GM12878 (cell line): ENCODE data around the gene MARS1. TPM values are rescaled to one million over a fixed set of nuclear protein-coding genes. Genes with fewer than 3 reads are reported as not detected.

Source experiments
- ATAC-seq: fragments of 200-7000 bp; cut with Tn5 transposase; 3 replicates; pipeline ENCODE4 v1.9.1; 2020; ENCODE audit warnings: mild to moderate bottlenecking, moderate library complexity
- BruUV-seq: library from RNA; stranded (reverse); fragments of 400-500 nt; replicated peaks from 2 replicates; lab custom pipeline; 2021; lab: Mats Ljungman, UMichigan
- CTCF ChIA-PET: fragments of 300-600 bp; sonication (Branson Sonifier 250); formaldehyde crosslinking; extraction: SDS; loops from one replicate; lab custom pipeline; 2021; ENCODE audit warnings: inconsistent platforms; lab: Yijun Ruan, JAX
- POLR2A ChIA-PET: fragments of 350-600 bp; formaldehyde crosslinking; extraction: SDS; loops from one replicate; lab custom pipeline; 2021; ENCODE audit warnings: inconsistent platforms; lab: Charles Lee
- RAD21 ChIA-PET: fragments of 300-600 bp; sonication (Branson Sonifier 250); formaldehyde crosslinking; loops from one replicate; lab custom pipeline; 2023; ENCODE audit warnings: antibody characterized with exemption; ENCODE audit not compliant: unreplicated experiment; lab: Charles Lee
- SMC1A ChIA-PET: fragments of 300-600 bp; sonication (Branson Sonifier 250); formaldehyde crosslinking; loops from one replicate; lab custom pipeline; 2023; ENCODE audit not compliant: unreplicated experiment, uncharacterized antibody; lab: Charles Lee
- DNase-seq: peaks from one replicate; pipeline ENCODE4 v3.0.0-alpha.2; 2011; ENCODE audit warnings: low read depth, low spot score
- FAIRE-seq: peaks from 3 replicates; lab custom pipeline; 2011; peaks lifted over from hg19 to GRCh38; lab: Jason Lieb, UNC
- H2AFZ ChIP-seq: 2 replicates; pipeline ENCODE4 v1.6.0; 2011; ENCODE audit warnings: low read depth, low read length, control low read depth; ENCODE audit not compliant: control insufficient read depth
- H3K27ac ChIP-seq: 2 replicates; pipeline ENCODE4 v1.5.1; 2011; ENCODE audit warnings: control low read depth; ENCODE audit not compliant: control insufficient read depth, insufficient read depth
- H3K27me3 ChIP-seq, 2 experiments: replicated peaks in 1 of 2; 2 replicates each; pipeline versions ENCODE4 v1.6.0 to v1.6.1; 2011; ENCODE audit warnings: low read length in 1 of 2; ENCODE audit not compliant: control insufficient read depth in 2 of 2, insufficient read depth in 2 of 2
- H3K36me3 ChIP-seq, 2 experiments: 2 replicates each; pipeline ENCODE4 v1.5.1; 2011; ENCODE audit warnings: low read length in 1 of 2; ENCODE audit not compliant: control insufficient read depth in 2 of 2, insufficient read depth in 2 of 2
- H3K4me1 ChIP-seq: 2 replicates; pipeline ENCODE4 v1.6.1; 2011; ENCODE audit warnings: mild to moderate bottlenecking, low read length, moderate library complexity, mixed read lengths; ENCODE audit not compliant: control insufficient read depth, insufficient read depth
- H3K4me2 ChIP-seq: 2 replicates; pipeline ENCODE4 v1.6.0; 2011; ENCODE audit warnings: control low read depth; ENCODE audit not compliant: control insufficient read depth, insufficient read depth
- H3K4me3 ChIP-seq: fragments of 200-600 bp; sonication (generic); 2 replicates; pipeline ENCODE4 v1.5.1; 2016
- H3K79me2 ChIP-seq: 2 replicates; pipeline ENCODE4 v1.6.0; 2011; ENCODE audit warnings: low read length; ENCODE audit not compliant: control insufficient read depth, insufficient read depth
- H3K9ac ChIP-seq: 2 replicates; pipeline ENCODE4 v1.8.0; 2011; ENCODE audit warnings: low read length, control low read depth, mixed read lengths; ENCODE audit not compliant: control insufficient read depth, insufficient read depth
- H3K9me3 ChIP-seq: replicated peaks from 3 replicates; pipeline ENCODE4 v1.5.1; 2011; ENCODE audit warnings: mild to moderate bottlenecking, low read length; ENCODE audit not compliant: control insufficient read depth, insufficient read depth
- H4K20me1 ChIP-seq: 2 replicates; pipeline ENCODE4 v1.6.0; 2011; ENCODE audit not compliant: control insufficient read depth, insufficient read depth
- ATF7 ChIP-seq: fragments of 450-650 bp; IDR thresholded peaks from 2 replicates; pipeline ENCODE4 v1.6.1; 2016; ENCODE audit warnings: low read depth, mild to moderate bottlenecking
- BCL3 ChIP-seq: IDR thresholded peaks from 2 replicates; pipeline ENCODE4 v1.6.1; 2011; ENCODE audit warnings: borderline replicate concordance, low read depth, mild to moderate bottlenecking, moderate library complexity, low read length; ENCODE audit not compliant: insufficient read depth, poor library complexity, severe bottlenecking
- ELK1 ChIP-seq: IDR thresholded peaks from 2 replicates; pipeline ENCODE4 v1.6.1; 2012; ENCODE audit warnings: low read depth, low read length, improper control_type of control experiment
- FOXK2 ChIP-seq: fragments of 450-650 bp; IDR thresholded peaks from 2 replicates; pipeline ENCODE4 v1.6.1; 2017; ENCODE audit warnings: mild to moderate bottlenecking, moderate library complexity
- HDAC2 ChIP-seq: fragments of 200-600 bp; sonication (generic); IDR thresholded peaks from 2 replicates; pipeline ENCODE4 v1.6.1; 2017
- IRF4 ChIP-seq: IDR thresholded peaks from 2 replicates; pipeline ENCODE4 v1.6.1; 2011; ENCODE audit warnings: low read depth, low read length
- MEF2B ChIP-seq: fragments of 450-650 bp; IDR thresholded peaks from 2 replicates; pipeline ENCODE4 v1.6.1; 2018; ENCODE audit warnings: mild to moderate bottlenecking, moderate library complexity; ENCODE audit not compliant: partially characterized antibody, poor library complexity, severe bottlenecking
- SMAD1 ChIP-seq: fragments of 450-650 bp; IDR thresholded peaks from 2 replicates; pipeline ENCODE4 v1.6.1; 2018; ENCODE audit warnings: mild to moderate bottlenecking, low read depth; ENCODE audit not compliant: partially characterized antibody
- STAT1 ChIP-seq: fragments of 450-650 bp; conservative IDR thresholded peaks from 2 replicates; pipeline ENCODE4 v1.6.1; 2014; ENCODE audit warnings: antibody characterized with exemption, mild to moderate bottlenecking
- USF1 ChIP-seq: IDR thresholded peaks from 2 replicates; pipeline ENCODE4 v1.6.1; 2011; ENCODE audit warnings: borderline replicate concordance, low read depth, mild to moderate bottlenecking, moderate library complexity, mixed read lengths, low read length; ENCODE audit not compliant: insufficient read depth; ENCODE audit errors: extremely low read length
- ZNF274 ChIP-seq: IDR thresholded peaks from one replicate; pipeline ENCODE4 v1.8.0; 2011; ENCODE audit not compliant: insufficient read length, insufficient read depth
- WGBS: methylation state at CpG from one replicate; pipeline ENCODE4 v1.1.6; 2016; ENCODE audit warnings: low lambda C conversion rate; ENCODE audit not compliant: insufficient replicate concordance, insufficient coverage; ENCODE audit errors: missing lambda C conversion rate; 5-methylcytosine and 5-hydroxymethylcytosine counted together
- in situ Hi-C: fragments of 300-500 bp; cut with MboI; formaldehyde crosslinking; loops from 9 replicates; pipeline ENCODE4 v1.14.3; 2018; ENCODE audit warnings: mixed read lengths
- intact Hi-C: fragments of 100-400 bp; cut with micrococcal nuclease; formaldehyde crosslinking; loops from one replicate; pipeline ENCODE4 v1.14.2; 2022; ENCODE audit not compliant: unreplicated experiment
- polyA plus RNA-seq, 11 experiments: library from polyadenylated mRNA; depleted of rRNA in 4 of 11; unstranded in 6 of 11; stranded (reverse) in 5 of 11; fragments of >200 nt; fragmentation: Nextera tagmentation in 4 of 11; fragmentation: Illumina TruSeq in 1 of 11; extraction: Ambion mirVana in 4 of 11; extraction: Trizol in 1 of 11; gene quantifications; 1 replicate in 1 of 11; 2 replicates in 10 of 11; pipeline versions ENCODE4 v1.2.1 to v1.2.3, GENCODE V29; 2011 to 2016; ENCODE audit warnings: inconsistent platforms in 2 of 11, missing spikeins in 2 of 11, low read depth in 1 of 11
- total RNA-seq, 4 experiments: library from RNA; depleted of rRNA in 3 of 4; stranded (reverse); fragments of >200 nt in 3 of 4; fragmentation: Illumina TruSeq in 1 of 4; extraction: Trizol in 1 of 4; gene quantifications; 2 replicates each; pipeline versions ENCODE4 v1.2.1 to v1.2.3, GENCODE V29; 2013 to 2021

The MARS1 gene
- total and polyA plus RNA-seq, 10 of the 15 experiments (the other 5 are each of a cell fraction or from before 2014, with no cell fraction given) = 72.3 to 270 (median 153) TPM

GRCh38 chr12:57553343-57554202 lies 65.7 kb downstream of the MARS1 start:
- no peaks in the 10 kb centered on the region for H3K79me2 ChIP-seq
- H3K4me2 ChIP-seq = no peak overlapping the region
- WGBS = 32% methylated on average over 7 of the region's 7 CpGs
- DNase-seq (no peak), FAIRE-seq (no peak), ATAC-seq (no peak)
- in situ Hi-C loops = no loop called here
- ChIA-PET CTCF (interaction anchor here (1.0 to 1.8 kb wide), 5 partner anchors 10 to 98 kb away, joined by 3 to 9 read pairs (median 4); partner anchors contain the start of gene INHBE), POLR2A (no interaction called here), SMC1A (no interaction called here), RAD21 (no interaction called here)
- H3K9ac ChIP-seq = no peak overlapping the region
- intact Hi-C loops = no loop called here
- H3K36me3 ChIP-seq = no peaks in the 10 kb centered on the region
- H3K9me3 ChIP-seq = no peaks in the 10 kb centered on the region
- no TSS peak for BruUV-seq
- no peak overlapping the region; the same call in 1 of the 2 replicates for H2AFZ ChIP-seq
- H3K27ac ChIP-seq = no peak overlapping the region
- peaks cover 0 to 3% of the 10 kb centered on the region in 2 experiments; a peak in 2 of 4 replicates for H3K27me3 ChIP-seq
- TF ChIP-seq MEF2B (no peak), ATF7 (no peak), ZNF274 (no peak), USF1 (no peak), ELK1 (no peak), IRF4 (no peak), SMAD1 (no peak), HDAC2 (no peak), FOXK2 (no peak), STAT1 (no peak), BCL3 (no peak)
- no peaks in the 10 kb centered on the region for H4K20me1 ChIP-seq
- 0 out of 2 replicates have a peak, but pooled peaks cover 2% of the 10 kb centered on the region for H3K4me1 ChIP-seq
- H3K4me3 ChIP-seq = no peak overlapping the region
